ENCODE data around the gene UBA3. TPM values are rescaled to one million over a fixed set of nuclear protein-coding genes. Genes with fewer than 3 reads are reported as not detected.

UBA3 gene
- total RNA-seq, 1 experiment from 2014 or later = 47.1 TPM

DNA sequence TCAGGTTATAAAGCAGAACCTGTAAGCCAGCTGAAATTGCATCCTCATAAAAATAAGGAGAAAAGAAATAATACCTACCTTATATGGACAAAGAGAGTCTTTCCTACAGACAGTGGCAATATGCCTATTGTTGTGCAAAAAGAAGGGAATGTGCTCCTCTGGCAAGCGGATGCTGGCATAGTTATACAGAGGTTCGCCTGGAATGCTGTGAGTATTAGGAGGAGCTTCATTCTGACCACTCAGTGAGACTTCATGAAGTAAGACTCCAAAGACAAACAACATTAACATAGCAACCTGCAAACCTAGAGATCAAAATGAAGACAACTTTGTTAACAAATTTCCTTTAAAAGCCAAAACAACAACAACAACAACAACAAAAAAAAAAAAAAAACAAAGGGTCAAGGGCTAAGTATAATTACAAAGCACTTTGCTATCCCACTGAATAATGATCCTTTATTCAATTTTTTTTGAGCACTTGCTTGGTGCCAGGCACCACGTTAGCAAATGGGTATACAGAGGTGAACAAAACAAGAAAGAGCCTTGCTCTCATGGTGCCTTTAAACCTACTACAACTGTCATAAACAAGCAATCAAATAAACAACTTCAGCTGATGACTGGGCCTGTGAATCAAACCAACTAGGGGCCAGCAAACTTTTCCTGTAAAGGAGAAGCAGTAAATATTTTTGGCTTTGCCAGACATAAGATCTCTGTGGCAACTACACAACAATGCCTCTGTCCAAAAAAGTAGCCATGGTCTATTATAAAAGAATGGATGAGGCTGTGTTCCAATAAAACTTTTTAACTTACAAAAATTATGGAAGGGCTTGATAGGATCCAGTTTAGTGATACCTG is 70.4 kb downstream of the UBA3 start:
- ChIA-PET POLR2A (interaction anchor here (0.7 kb wide), 1 partner anchor 1342 kb away, joined by 12 read pairs; no protein-coding TSS in a partner anchor), CTCF (no interaction called here)
- TF ChIP-seq, protein P1, sequence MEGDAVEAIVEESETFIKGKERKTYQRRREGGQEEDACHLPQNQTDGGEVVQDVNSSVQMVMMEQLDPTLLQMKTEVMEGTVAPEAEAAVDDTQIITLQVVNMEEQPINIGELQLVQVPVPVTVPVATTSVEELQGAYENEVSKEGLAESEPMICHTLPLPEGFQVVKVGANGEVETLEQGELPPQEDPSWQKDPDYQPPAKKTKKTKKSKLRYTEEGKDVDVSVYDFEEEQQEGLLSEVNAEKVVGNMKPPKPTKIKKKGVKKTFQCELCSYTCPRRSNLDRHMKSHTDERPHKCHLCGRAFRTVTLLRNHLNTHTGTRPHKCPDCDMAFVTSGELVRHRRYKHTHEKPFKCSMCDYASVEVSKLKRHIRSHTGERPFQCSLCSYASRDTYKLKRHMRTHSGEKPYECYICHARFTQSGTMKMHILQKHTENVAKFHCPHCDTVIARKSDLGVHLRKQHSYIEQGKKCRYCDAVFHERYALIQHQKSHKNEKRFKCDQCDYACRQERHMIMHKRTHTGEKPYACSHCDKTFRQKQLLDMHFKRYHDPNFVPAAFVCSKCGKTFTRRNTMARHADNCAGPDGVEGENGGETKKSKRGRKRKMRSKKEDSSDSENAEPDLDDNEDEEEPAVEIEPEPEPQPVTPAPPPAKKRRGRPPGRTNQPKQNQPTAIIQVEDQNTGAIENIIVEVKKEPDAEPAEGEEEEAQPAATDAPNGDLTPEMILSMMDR (IDR thresholded peaks at IDR 0.05) = no peak
- TF ChIP-seq POLR2AphosphoS5 (IDR thresholded peaks at IDR 0.05; ENCODE audit: low read depth, low read length) (no peak), TCF7L2 (IDR thresholded peaks at IDR 0.05; ENCODE audit: low read depth, low read length) (no peak), SIN3A (IDR thresholded peaks at IDR 0.05; ENCODE audit: borderline replicate concordance, insufficient read depth, low read depth, low read length) (no peak)
- TF ChIP-seq, protein P2, sequence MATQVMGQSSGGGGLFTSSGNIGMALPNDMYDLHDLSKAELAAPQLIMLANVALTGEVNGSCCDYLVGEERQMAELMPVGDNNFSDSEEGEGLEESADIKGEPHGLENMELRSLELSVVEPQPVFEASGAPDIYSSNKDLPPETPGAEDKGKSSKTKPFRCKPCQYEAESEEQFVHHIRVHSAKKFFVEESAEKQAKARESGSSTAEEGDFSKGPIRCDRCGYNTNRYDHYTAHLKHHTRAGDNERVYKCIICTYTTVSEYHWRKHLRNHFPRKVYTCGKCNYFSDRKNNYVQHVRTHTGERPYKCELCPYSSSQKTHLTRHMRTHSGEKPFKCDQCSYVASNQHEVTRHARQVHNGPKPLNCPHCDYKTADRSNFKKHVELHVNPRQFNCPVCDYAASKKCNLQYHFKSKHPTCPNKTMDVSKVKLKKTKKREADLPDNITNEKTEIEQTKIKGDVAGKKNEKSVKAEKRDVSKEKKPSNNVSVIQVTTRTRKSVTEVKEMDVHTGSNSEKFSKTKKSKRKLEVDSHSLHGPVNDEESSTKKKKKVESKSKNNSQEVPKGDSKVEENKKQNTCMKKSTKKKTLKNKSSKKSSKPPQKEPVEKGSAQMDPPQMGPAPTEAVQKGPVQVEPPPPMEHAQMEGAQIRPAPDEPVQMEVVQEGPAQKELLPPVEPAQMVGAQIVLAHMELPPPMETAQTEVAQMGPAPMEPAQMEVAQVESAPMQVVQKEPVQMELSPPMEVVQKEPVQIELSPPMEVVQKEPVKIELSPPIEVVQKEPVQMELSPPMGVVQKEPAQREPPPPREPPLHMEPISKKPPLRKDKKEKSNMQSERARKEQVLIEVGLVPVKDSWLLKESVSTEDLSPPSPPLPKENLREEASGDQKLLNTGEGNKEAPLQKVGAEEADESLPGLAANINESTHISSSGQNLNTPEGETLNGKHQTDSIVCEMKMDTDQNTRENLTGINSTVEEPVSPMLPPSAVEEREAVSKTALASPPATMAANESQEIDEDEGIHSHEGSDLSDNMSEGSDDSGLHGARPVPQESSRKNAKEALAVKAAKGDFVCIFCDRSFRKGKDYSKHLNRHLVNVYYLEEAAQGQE (IDR thresholded peaks at IDR 0.05; ENCODE audit: insufficient read depth in 1 of 2, low read depth in 2 of 2, low read length in 1 of 2) = no peak
- Histone ChIP-seq H3K9me3 (ENCODE audit: control insufficient read depth, insufficient read depth, low read depth, low read length) (no peaks in the 10 kb centered on the region), H3K4me3 (ENCODE audit: low read depth in 2 of 2, low read length in 2 of 2) (no peak overlapping the region), H3K27ac (ENCODE audit: low read length) (no peak overlapping the region), H3K36me3 (ENCODE audit: control insufficient read depth, insufficient read depth, low read length) (peaks cover 12% of the 10 kb centered on the region), H3K4me1 (ENCODE audit: control insufficient read depth, insufficient read depth, low read length) (peaks cover 4% of the 10 kb centered on the region; the same call in 1 of the 2 replicates), H3K27me3 (ENCODE audit: control insufficient read depth, insufficient read depth, low read length) (no peaks in the 10 kb centered on the region)
- BruUV-seq (replicated peaks) = no TSS peak
- intact Hi-C loops (cut with micrococcal nuclease; ENCODE audit: unreplicated experiment) (no loop called here), in situ Hi-C loops (cut with HindIII; ENCODE audit: low pct_unique_long_range_greater_than_20kb, low sequenced_read_pairs) (no loop called here)
- ATAC-seq = no peak
- no peak for DNase-seq (ENCODE audit: low read depth, low spot score)

GRCh38 chr3:69008980-69009379 is 71.2 kb downstream of the UBA3 start:
- in situ Hi-C loops (cut with HindIII; ENCODE audit: low pct_unique_long_range_greater_than_20kb, low sequenced_read_pairs) (no loop called here), intact Hi-C loops (cut with micrococcal nuclease; ENCODE audit: unreplicated experiment) (no loop called here)
- H3K27me3 ChIP-seq (ENCODE audit: control insufficient read depth, insufficient read depth, low read length) = no peaks in the 10 kb centered on the region
- ATAC-seq = no peak
- H3K4me1 ChIP-seq (ENCODE audit: control insufficient read depth, insufficient read depth, low read length) = peaks cover 4% of the 10 kb centered on the region; the same call in 1 of the 2 replicates
- TF ChIP-seq, protein P2 (IDR thresholded peaks at IDR 0.05; ENCODE audit: insufficient read depth in 1 of 2, low read depth in 2 of 2, low read length in 1 of 2) = no peak
- TF ChIP-seq, protein P1 (IDR thresholded peaks at IDR 0.05) = no peak
- no peak for TF ChIP-seq TCF7L2 (IDR thresholded peaks at IDR 0.05; ENCODE audit: low read depth, low read length)
- no peak for TF ChIP-seq SIN3A (IDR thresholded peaks at IDR 0.05; ENCODE audit: borderline replicate concordance, insufficient read depth, low read depth, low read length)
- no peak for TF ChIP-seq POLR2AphosphoS5 (IDR thresholded peaks at IDR 0.05; ENCODE audit: low read depth, low read length)
- CTCF ChIA-PET = no interaction called here
- no peaks in the 10 kb centered on the region for H3K9me3 ChIP-seq (ENCODE audit: control insufficient read depth, insufficient read depth, low read depth, low read length)
- peaks cover 12% of the 10 kb centered on the region for H3K36me3 ChIP-seq (ENCODE audit: control insufficient read depth, insufficient read depth, low read length)
- no peak for DNase-seq (ENCODE audit: low read depth, low spot score)
- H3K4me3 ChIP-seq (ENCODE audit: low read depth in 2 of 2, low read length in 2 of 2) = no peak overlapping the region
- BruUV-seq (replicated peaks) = no TSS peak
- H3K27ac ChIP-seq (ENCODE audit: low read length) = no peak overlapping the region
- POLR2A ChIA-PET = interaction anchor here (0.7 kb wide), 1 partner anchor 1341 kb away, joined by 12 read pairs; no protein-coding TSS in a partner anchor
